D721Med (cell line): ENCODE results near the gene CDC123.
"Not testable (repeated sequence)": the region's sequence is repeated elsewhere in the genome, so short reads cannot be mapped to it uniquely, and the experiment has no call there.

Experiments
- DNase-seq: peaks from one replicate; pipeline ENCODE4 v3.0.0; 2011; ENCODE audit warnings: low spot score; ENCODE audit not compliant: insufficient read length
- FAIRE-seq: peaks from 2 replicates; lab custom pipeline; 2011; peaks lifted over from hg19 to GRCh38; lab: Jason Lieb, UNC
- CTCF ChIP-seq: IDR thresholded peaks from 2 replicates; pipeline ENCODE4 v1.5.1; 2012; ENCODE audit warnings: mild to moderate bottlenecking, control low read depth; ENCODE audit not compliant: insufficient read depth; ENCODE audit errors: missing control alignments

Gene CDC123

DNA sequence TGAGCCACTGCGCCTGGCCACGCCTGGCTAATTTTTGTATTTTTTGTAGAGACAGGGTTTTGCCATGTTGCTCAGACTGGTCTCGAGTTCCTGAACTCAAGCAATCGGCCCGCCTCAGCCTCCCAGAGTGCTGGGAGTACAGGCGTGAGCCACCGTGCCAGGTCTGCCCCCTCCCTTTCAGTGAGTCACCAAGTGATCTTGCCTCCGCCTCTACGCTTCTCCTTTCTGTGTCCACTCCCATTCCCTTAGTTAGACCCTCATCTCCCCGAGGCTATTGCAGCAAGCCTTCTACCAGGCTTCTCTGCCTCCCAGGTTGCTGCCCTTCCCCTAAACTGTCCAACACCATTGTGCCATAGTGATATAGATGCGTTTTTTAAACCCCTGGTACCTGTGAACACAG lies 32.9 kb downstream of the CDC123 start:
- DNase-seq (no peak), FAIRE-seq (no peak)
- no peak for TF ChIP-seq CTCF

DNA sequence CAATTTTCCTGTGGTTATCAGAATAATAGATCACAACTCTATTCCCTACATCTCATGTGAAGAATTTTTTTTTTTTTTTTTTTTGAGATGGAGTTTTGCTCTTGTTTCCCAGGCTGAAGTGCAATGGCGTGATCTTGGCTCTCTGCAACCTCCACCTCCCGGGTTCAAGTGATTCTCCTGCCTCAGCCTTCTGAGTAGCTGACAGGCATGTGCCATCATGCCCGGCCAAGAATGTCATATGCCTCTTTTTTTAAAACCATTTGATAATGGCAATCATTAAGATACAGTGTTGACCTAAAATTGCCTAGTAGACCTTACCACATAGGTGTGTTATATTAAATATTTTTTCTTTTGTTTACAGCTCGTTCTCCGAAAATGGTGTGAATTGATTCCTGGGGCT lies 38.7 kb downstream of the CDC123 start:
- FAIRE-seq, DNase-seq: not testable (repeated sequence)

DNA sequence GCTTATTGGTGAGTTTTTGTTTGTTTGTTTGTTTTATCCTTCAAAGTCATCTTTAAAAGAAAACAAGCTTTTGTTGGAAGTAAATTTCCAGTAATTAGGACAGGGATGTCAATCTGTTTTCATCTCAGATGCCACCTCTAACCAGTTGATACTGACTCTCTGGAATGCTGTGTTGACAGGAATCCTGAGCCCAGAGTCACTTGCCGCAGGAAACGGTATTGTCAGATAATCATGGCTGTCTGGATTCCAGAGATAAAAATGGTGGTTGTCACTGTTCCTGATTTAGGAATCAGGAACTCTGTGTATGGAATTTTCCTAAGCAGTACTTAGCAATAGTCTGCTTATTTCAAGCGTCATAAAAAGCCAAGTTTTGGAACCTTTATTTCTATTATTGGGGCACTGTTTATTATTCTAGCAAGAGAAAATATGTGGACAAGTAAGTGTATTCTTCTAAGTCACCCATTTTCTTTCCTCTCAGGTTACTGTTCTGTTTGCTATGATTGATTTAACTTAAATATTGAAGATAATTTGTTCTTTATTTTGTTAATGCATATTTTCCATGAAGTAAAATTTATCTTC lies 39.2 kb downstream of the CDC123 start:
- no peak for FAIRE-seq
- TF ChIP-seq CTCF = no peak
- no peak for DNase-seq

DNA sequence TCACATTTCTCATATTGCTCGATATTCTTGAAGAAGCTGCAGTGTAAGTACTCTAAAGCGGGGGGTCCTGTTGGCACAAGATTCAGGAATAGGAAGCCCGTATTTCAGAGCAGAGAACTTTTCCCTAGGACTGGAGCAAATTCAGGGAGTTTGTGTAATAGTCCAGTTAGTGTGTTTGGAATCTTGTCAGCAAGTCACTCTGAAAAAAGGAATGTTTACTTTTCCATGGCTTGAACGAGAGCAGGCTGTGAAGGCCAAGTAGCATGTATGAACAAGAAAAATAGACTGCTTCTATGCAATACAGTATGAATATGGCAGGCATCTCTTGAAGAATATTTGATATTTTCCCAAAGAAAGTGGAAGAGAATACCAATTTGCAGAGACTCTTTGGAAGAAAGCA lies 39.8 kb downstream of the CDC123 start:
- TF ChIP-seq CTCF = no peak
- FAIRE-seq (no peak), DNase-seq (no peak)

- DNase-seq (no peak), FAIRE-seq (no peak)
- no peak for TF ChIP-seq CTCF
Measured at GRCh38 chr10:12237265-12238220, 41.6 kb downstream of the CDC123 start.

- DNase-seq = no peak
- FAIRE-seq = no peak
- no peak for TF ChIP-seq CTCF
Measured at GRCh38 chr10:12238821-12239220, 42.8 kb downstream of the CDC123 start.

DNA sequence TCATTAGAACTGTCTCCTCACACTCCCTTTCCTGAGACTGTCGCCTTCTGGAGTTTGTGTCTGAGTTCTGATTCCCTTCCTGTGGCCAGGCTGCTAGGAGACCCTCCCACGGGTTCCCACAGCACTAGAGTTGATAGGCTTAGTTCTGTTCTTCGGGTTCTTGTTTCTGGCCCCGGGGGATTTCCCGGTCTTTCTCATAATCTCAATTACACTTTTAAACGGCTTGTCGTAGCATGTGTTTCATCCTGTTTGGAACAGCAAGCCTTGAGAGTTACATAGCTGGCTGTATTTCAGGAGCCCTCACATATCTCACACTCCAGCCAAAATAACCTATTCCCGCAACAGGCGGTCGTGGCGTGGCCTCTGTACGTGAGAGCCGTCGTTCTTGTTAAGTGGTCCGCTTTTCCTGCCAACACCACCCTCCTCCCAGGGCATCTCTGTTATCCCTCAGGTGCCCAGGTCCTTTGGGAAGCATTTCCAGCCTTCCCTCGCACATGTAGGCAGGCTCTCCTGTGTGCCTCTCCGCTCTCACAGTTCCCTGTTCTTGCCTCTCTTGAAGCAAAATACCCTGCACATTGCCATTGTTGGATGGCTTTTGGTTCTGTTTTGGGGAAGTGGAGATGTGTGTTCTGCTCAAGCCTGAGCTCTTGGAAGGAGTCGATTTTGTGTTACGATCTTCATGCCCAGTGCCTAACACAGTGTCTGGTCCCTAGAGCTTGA lies 46.0 kb downstream of the CDC123 start:
- TF ChIP-seq CTCF = no peak
- DNase-seq (no peak), FAIRE-seq (no peak)
